Glutamatergic neuron (in vitro differentiated cells): ENCODE measurements around the gene AFF2. TPM values are rescaled to one million over a fixed set of nuclear protein-coding genes. Genes with fewer than 3 reads are reported as not detected.

Source experiments
- DNase-seq: peaks from one replicate; pipeline ENCODE4 v3.0.0; 2022
- H3K27ac Mint-ChIP-seq: one replicate; pipeline ENCODE4 v1.8.0; 2020; ENCODE audit warnings: mild to moderate bottlenecking, mixed read lengths, inconsistent platforms; ENCODE audit not compliant: unreplicated experiment
- H3K27me3 Mint-ChIP-seq: one replicate; pipeline ENCODE4 v1.8.0; 2020; ENCODE audit warnings: mild to moderate bottlenecking, moderate library complexity, mixed read lengths, inconsistent platforms; ENCODE audit not compliant: unreplicated experiment
- H3K36me3 Mint-ChIP-seq: one replicate; pipeline ENCODE4 v1.8.0; 2020; ENCODE audit warnings: mild to moderate bottlenecking, mixed read lengths, inconsistent platforms; ENCODE audit not compliant: unreplicated experiment
- H3K4me1 Mint-ChIP-seq: one replicate; pipeline ENCODE4 v1.8.0; 2020; ENCODE audit warnings: mild to moderate bottlenecking, low read depth, mixed read lengths, inconsistent platforms; ENCODE audit not compliant: unreplicated experiment
- H3K4me3 Mint-ChIP-seq: one replicate; pipeline ENCODE4 v1.8.0; 2020; ENCODE audit warnings: mild to moderate bottlenecking, mixed read lengths, inconsistent platforms; ENCODE audit not compliant: unreplicated experiment
- H3K9me3 Mint-ChIP-seq: one replicate; pipeline ENCODE4 v1.8.0; 2020; ENCODE audit warnings: mild to moderate bottlenecking, moderate library complexity, mixed read lengths, inconsistent platforms; ENCODE audit not compliant: unreplicated experiment
- total RNA-seq: library from RNA; stranded (reverse); fragmentation: NEBNext Ultra II Directional; extraction: Animal tissue kit (Norgen Biotek cat#: 25700); gene quantifications from one replicate; pipeline ENCODE4 v1.2.1, GENCODE V29; 2021; ENCODE audit not compliant: unreplicated experiment
- TF ChIP-seq, protein P1 (sequence below): fragments of 200-600 bp; sonication (generic); IDR thresholded peaks from one replicate; pipeline ENCODE4 v1.5.0; 2021; ENCODE audit not compliant: partially characterized antibody, unreplicated experiment

The AFF2 gene
- total RNA-seq, 1 donor from 2014 or later, result 12.2 TPM

DNA sequence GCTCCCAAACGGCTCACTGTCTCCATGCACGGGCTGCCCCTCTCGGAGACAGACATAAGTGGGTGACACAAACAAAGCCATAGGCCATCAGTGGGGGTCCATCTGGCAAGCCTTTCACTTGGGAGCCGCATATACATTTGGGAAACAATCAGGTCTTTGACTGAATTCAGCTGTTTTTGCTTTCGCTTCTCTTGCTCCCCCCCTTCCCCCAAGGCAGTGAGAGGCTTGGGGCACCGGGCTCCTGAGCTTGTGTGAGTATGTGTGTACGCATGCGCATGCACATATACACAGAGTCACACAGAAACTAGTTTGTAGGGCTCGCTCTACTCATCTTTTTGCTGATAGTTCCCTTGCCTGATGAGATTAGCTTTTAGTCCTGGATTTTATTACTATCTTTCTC lies 284.4 kb downstream of the AFF2 start:
- Mint-ChIP-seq H3K4me3 (no peak overlapping the region), H3K9me3 (no peaks in the 10 kb centered on the region), H3K27ac (no peak overlapping the region), H3K4me1 (peaks cover 4% of the 10 kb centered on the region), H3K36me3 (no peaks in the 10 kb centered on the region), H3K27me3 (no peaks in the 10 kb centered on the region)
- DNase-seq, result no peak
- TF ChIP-seq, protein P1, sequence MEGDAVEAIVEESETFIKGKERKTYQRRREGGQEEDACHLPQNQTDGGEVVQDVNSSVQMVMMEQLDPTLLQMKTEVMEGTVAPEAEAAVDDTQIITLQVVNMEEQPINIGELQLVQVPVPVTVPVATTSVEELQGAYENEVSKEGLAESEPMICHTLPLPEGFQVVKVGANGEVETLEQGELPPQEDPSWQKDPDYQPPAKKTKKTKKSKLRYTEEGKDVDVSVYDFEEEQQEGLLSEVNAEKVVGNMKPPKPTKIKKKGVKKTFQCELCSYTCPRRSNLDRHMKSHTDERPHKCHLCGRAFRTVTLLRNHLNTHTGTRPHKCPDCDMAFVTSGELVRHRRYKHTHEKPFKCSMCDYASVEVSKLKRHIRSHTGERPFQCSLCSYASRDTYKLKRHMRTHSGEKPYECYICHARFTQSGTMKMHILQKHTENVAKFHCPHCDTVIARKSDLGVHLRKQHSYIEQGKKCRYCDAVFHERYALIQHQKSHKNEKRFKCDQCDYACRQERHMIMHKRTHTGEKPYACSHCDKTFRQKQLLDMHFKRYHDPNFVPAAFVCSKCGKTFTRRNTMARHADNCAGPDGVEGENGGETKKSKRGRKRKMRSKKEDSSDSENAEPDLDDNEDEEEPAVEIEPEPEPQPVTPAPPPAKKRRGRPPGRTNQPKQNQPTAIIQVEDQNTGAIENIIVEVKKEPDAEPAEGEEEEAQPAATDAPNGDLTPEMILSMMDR, result no peak

DNA sequence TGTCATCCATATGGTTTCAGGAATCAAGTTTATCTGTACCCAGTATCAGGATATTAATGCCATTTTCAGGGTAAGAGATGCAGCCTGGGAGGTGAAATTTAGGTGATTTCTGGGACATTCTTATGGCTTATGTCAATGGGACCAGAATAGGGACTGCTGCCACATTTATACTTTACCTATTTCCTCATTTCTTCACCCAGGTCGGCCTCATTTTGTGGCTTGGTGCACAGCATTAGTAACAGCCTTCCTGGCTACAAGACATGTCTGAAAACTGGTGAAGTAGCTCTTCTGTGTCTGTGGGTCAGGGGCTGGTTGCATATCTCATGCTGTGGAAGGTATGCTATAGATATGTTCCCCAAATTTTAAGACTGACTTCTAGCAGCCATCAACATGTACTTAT lies 284.8 kb downstream of the AFF2 start:
- Mint-ChIP-seq H3K9me3 (no peaks in the 10 kb centered on the region), H3K4me3 (no peak overlapping the region)

DNA sequence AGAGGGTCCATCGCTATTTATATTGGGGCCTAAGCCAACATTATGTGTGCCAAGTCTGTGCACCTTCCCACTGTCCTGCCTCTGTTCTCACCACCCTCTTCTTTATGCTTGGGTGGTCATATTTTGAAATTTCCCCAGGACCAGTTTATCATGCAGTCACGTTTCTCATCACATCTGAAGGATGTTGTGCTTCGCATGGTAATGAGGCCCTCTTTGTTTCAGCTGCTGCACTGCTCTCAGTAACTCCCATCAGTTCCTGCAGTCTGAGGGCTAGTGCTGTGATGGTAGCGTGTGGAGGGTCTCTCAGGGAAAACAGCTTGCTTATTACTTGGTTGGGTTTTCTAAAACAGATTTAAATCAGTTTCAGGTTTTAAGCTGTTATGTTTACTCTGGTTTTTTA lies 288.0 kb downstream of the AFF2 start:
- Mint-ChIP-seq H3K27me3 (no peaks in the 10 kb centered on the region), H3K27ac (no peak overlapping the region), H3K4me3 (no peak overlapping the region), H3K4me1 (peaks cover 4% of the 10 kb centered on the region), H3K36me3 (no peaks in the 10 kb centered on the region), H3K9me3 (no peaks in the 10 kb centered on the region)
- DNase-seq, result no peak
- TF ChIP-seq, protein P1, result no peak

More for the DNA sequence above, 284.8 kb downstream of the AFF2 start:
- no peak overlapping the region for H3K27ac Mint-ChIP-seq
- peaks cover 4% of the 10 kb centered on the region for H3K4me1 Mint-ChIP-seq
- TF ChIP-seq, protein P1, result no peak
- H3K36me3 Mint-ChIP-seq, result no peaks in the 10 kb centered on the region
- no peak for DNase-seq
- no peaks in the 10 kb centered on the region for H3K27me3 Mint-ChIP-seq

DNA sequence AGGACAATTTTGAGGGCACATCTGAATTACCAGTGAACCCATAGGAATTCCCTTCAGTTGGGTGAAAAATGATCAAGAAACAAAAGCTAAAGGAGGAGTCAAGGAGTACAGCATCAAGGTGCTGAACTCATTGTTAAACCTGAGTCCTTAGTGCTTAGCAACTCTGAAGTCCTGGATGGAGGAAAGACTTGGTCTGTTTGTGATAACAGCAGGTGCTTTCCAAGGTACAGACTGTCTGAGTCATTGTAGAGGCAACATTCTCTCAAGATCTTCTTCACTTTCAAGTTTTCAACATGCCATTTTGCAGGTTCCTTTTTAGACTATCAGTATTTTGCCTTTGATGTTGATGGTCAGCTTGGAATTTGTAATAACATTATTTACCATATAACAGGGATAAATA lies 293.9 kb downstream of the AFF2 start:
- DNase-seq, result no peak
- H3K4me1 Mint-ChIP-seq, result no peaks in the 10 kb centered on the region
- peaks cover 2% of the 10 kb centered on the region for H3K27me3 Mint-ChIP-seq
- TF ChIP-seq, protein P1, result no peak
- H3K27ac Mint-ChIP-seq, result no peak overlapping the region
- no peak overlapping the region for H3K4me3 Mint-ChIP-seq
- H3K36me3 Mint-ChIP-seq, result no peaks in the 10 kb centered on the region
- H3K9me3 Mint-ChIP-seq, result peaks cover 1% of the 10 kb centered on the region

DNA sequence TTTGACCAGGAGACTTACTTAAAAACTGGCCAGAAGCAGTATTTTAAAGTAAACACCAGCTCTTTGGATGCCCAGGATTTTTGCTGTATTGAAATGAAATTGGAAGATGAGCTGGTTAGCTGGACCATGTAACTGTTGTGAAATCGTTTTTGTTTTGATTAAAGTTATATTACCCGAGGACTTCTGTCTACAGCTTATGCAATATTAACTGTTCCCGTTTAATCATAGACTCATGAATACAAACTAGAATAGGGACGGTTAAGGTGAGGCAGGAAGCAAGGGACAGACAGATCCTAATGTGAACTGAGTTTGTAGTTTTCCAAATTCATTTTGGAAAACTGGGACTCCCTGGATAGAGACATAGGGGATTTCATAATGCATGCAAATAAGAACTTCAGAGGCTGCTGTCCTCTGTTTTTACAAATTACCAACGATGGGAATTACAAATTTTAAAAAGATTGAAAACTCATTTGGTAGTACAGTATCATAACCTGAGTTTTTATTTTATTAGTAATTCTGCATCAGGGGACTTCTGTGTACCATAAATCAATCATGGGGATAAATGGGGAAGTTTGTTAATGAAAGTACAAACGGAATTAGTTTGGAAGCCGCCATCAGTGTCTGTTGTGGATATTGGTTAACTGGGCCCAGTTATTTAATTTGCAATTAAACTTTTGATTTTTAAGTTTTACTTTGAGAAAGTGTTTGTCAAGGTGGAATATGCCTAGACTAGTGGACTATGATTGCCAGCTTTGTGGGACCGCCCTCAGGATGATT lies 304.4 kb downstream of the AFF2 start:
- H3K4me3 Mint-ChIP-seq, result no peak overlapping the region
- H3K36me3 Mint-ChIP-seq, result no peaks in the 10 kb centered on the region
- H3K27ac Mint-ChIP-seq, result no peak overlapping the region
- TF ChIP-seq, protein P1, result no peak
- DNase-seq, result no peak
- peaks cover 15% of the 10 kb centered on the region for H3K4me1 Mint-ChIP-seq
- peaks cover 1% of the 10 kb centered on the region for H3K9me3 Mint-ChIP-seq
- peaks cover 4% of the 10 kb centered on the region for H3K27me3 Mint-ChIP-seq
